Measurements from ENCODE around the gene ARSI. TPM values are rescaled to one million over a fixed set of nuclear protein-coding genes. Genes with fewer than 3 reads are reported as not detected.

Gene ARSI
- total and polyA plus RNA-seq, 2 of the 13 experiments (the other 11 are each of a cell fraction or from before 2014, with no cell fraction given), result 4.2 to 33.9 TPM

- TF ChIP-seq, protein P1, sequence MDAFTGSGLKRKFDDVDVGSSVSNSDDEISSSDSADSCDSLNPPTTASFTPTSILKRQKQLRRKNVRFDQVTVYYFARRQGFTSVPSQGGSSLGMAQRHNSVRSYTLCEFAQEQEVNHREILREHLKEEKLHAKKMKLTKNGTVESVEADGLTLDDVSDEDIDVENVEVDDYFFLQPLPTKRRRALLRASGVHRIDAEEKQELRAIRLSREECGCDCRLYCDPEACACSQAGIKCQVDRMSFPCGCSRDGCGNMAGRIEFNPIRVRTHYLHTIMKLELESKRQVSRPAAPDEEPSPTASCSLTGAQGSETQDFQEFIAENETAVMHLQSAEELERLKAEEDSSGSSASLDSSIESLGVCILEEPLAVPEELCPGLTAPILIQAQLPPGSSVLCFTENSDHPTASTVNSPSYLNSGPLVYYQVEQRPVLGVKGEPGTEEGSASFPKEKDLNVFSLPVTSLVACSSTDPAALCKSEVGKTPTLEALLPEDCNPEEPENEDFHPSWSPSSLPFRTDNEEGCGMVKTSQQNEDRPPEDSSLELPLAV (CRISPR knock-in tag; conservative IDR thresholded peaks at IDR 0.05; ENCODE audit: low read depth), result no peak
- TF ChIP-seq ZNF121 (CRISPR knock-in tag; IDR thresholded peaks at IDR 0.05) (no peak), ETS1 (CRISPR knock-in tag; IDR thresholded peaks at IDR 0.05) (no peak), SYNCRIP (IDR thresholded peaks at IDR 0.05; ENCODE audit: insufficient read depth, low read depth, low read length) (no peak), ARNT (IDR thresholded peaks at IDR 0.05) (no peak), HHEX (CRISPR knock-in tag; IDR thresholded peaks at IDR 0.05) (no peak), SRSF4 (IDR thresholded peaks at IDR 0.05; ENCODE audit: low read depth, low read length, poor library complexity, severe bottlenecking) (no peak), ZNF225 (CRISPR knock-in tag; IDR thresholded peaks at IDR 0.05) (no peak)
Measured at GRCh38 chr5:150329881-150330876, 27.5 kb upstream of the ARSI start (continued).

DNA sequence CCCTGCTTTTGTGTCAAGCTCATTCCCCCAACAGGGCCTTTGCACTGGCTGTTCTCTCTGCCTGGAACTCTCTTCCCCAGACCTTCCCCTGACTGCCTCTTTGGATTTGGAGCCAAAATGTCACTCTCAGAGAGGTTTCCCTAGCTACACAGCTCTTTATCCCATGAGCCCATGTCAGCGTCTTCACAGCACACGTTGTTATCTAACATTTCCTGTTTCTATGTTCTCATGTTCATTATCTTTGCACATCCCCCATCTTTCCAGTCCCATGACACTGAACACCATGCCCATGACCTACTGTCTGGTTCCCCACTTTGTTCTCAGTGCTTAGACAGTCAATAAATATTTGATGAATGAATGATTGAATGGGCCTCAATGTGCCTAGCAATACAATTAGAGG is 26.3 kb upstream of the ARSI start:
- H3K27ac ChIP-seq (ENCODE audit: extremely low read length, insufficient read depth, low read length), result no peak overlapping the region
- H3K4me1 ChIP-seq (ENCODE audit: insufficient read depth, low read length), result peaks cover 34% of the 10 kb centered on the region
- H3K36me3 ChIP-seq (replicated peaks in 1 of 2; ENCODE audit: control insufficient read depth in 1 of 2, insufficient read depth in 2 of 2, low read length in 2 of 2), result no peaks in the 10 kb centered on the region; a peak in 1 of 5 replicates
- TF ChIP-seq MXD3 (CRISPR knock-in tag; IDR thresholded peaks at IDR 0.05), result no peak
- no peak for TF ChIP-seq DRAP1 (CRISPR knock-in tag; IDR thresholded peaks at IDR 0.05)
- TF ChIP-seq RELA (CRISPR knock-in tag; IDR thresholded peaks at IDR 0.05), result no peak
- no peak for TF ChIP-seq ZFP36L2 (CRISPR knock-in tag; IDR thresholded peaks at IDR 0.05)
- TF ChIP-seq RFXAP (CRISPR knock-in tag; IDR thresholded peaks at IDR 0.05; ENCODE audit: borderline replicate concordance), result no peak
- no peak for TF ChIP-seq TCF7L2 (IDR thresholded peaks at IDR 0.05; ENCODE audit: low read depth, low read length)
- TF ChIP-seq ZNF746 (CRISPR knock-in tag; IDR thresholded peaks at IDR 0.05), result no peak
- TF ChIP-seq, protein P2, sequence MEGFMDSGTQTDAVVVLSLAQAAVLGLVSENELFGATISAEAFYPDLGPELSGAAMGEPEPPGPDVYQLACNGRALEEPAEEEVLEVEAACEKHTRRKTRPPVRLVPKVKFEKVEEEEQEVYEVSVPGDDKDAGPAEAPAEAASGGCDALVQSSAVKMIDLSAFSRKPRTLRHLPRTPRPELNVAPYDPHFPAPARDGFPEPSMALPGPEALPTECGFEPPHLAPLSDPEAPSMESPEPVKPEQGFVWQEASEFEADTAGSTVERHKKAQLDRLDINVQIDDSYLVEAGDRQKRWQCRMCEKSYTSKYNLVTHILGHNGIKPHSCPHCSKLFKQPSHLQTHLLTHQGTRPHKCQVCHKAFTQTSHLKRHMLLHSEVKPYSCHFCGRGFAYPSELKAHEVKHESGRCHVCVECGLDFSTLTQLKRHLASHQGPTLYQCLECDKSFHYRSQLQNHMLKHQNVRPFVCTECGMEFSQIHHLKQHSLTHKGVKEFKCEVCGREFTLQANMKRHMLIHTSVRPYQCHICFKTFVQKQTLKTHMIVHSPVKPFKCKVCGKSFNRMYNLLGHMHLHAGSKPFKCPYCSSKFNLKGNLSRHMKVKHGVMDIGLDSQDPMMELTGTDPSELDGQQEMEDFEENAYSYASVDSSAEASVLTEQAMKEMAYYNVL (CRISPR knock-in tag; IDR thresholded peaks at IDR 0.05; ENCODE audit: borderline replicate concordance), result no peak
- TF ChIP-seq ZNF720 (CRISPR knock-in tag; IDR thresholded peaks at IDR 0.05), result no peak
- TF ChIP-seq EHMT2 (IDR thresholded peaks at IDR 0.05; ENCODE audit: borderline replicate concordance, low read depth, low read length), result no peak
- no TSS peak for BruUV-seq (replicated peaks)
- CTCF ChIA-PET (ENCODE audit: low intra/inter-chr PET ratio, low total read pairs), result no interaction called here
- no peak overlapping the region for H3K4me2 ChIP-seq (ENCODE audit: low read depth, low read length)
- FAIRE-seq (no peak), ATAC-seq (no peak), DNase-seq (ENCODE audit: low spot score) (no peak)
- H4K20me1 ChIP-seq (ENCODE audit: insufficient read depth, low read length), result no peaks in the 10 kb centered on the region
- 52% methylated on average over 2 of the region's 2 CpGs for WGBS (ENCODE audit: low lambda C conversion rate)
- H3K27me3 ChIP-seq (ENCODE audit: control insufficient read depth in 1 of 2, insufficient read depth in 2 of 2, low read length in 2 of 2), result peaks cover 6 to 18% of the 10 kb centered on the region in 2 experiments; a peak in 3 of 5 replicates
- POLR2A ChIA-PET, result no interaction called here
- no peak overlapping the region for H2AFZ ChIP-seq (ENCODE audit: low read length)
- in situ Hi-C loops (cut with HindIII; ENCODE audit: extremely low pct_ligation_motif_present, low pct_unique_long_range_greater_than_20kb), result no loop called here
- no peaks in the 10 kb centered on the region for H3K79me2 ChIP-seq (ENCODE audit: insufficient read depth, low read length)
- intact Hi-C loops (cut with micrococcal nuclease; ENCODE audit: unreplicated experiment), result no loop called here
- no peak overlapping the region for H3K9ac ChIP-seq (ENCODE audit: insufficient read depth, low read depth, low read length)
- no peaks in the 10 kb centered on the region for H3K9me3 ChIP-seq (ENCODE audit: low read length)
- H3K4me3 ChIP-seq (replicated peaks in 1 of 3; ENCODE audit: insufficient read depth in 1 of 3, low read depth in 2 of 3, low read length in 3 of 3), result no peak overlapping the region
